NCI-H1694 treated with DMSO at 0.1 percent for 48 hours (cell line): Measurements from ENCODE around the gene FBXO41.

Experiments
- DNase-seq: peaks from one replicate; lab custom pipeline; 2025; lab: John Stamatoyannopoulos, UW

Gene FBXO41

GRCh38 chr2:73290049-73290839, 6.0 kb upstream of the FBXO41 start:
- peak; percentile 70 for DNase-seq

GRCh38 chr2:73289304-73289703, 5.0 kb upstream of the FBXO41 start:
- no peak for DNase-seq

GRCh38 chr2:73286134-73286655, 1.9 kb upstream of the FBXO41 start:
- no peak for DNase-seq

GRCh38 chr2:73285159-73285739, 971 bp upstream of the FBXO41 start:
- DNase-seq, result no peak

- DNase-seq, result no peak
Measured at GRCh38 chr2:73283545-73284295, 558 bp downstream of the FBXO41 start.

- DNase-seq, result no peak
Measured at GRCh38 chr2:73282924-73283544, 1.2 kb downstream of the FBXO41 start.

GRCh38 chr2:73281244-73281643, 3.0 kb downstream of the FBXO41 start:
- no peak for DNase-seq

- DNase-seq, result no peak
Measured at GRCh38 chr2:73279852-73280251, 4.4 kb downstream of the FBXO41 start.

GRCh38 chr2:73272270-73272669, 12.0 kb downstream of the FBXO41 start:
- DNase-seq, result no peak

GRCh38 chr2:73269686-73270465, 14.4 kb downstream of the FBXO41 start:
- DNase-seq, result no peak

- DNase-seq, result no peak
Measured at GRCh38 chr2:73268830-73269685, 15.2 kb downstream of the FBXO41 start.

GRCh38 chr2:73268366-73268829, 15.9 kb downstream of the FBXO41 start:
- DNase-seq, result no peak

- DNase-seq, result no peak
Measured at GRCh38 chr2:73267008-73267407, 17.3 kb downstream of the FBXO41 start.

GRCh38 chr2:73266061-73266901, 18.0 kb downstream of the FBXO41 start:
- no peak for DNase-seq

- no peak for DNase-seq
Measured at GRCh38 chr2:73265298-73266060, 18.8 kb downstream of the FBXO41 start.

GRCh38 chr2:73264783-73265182, 19.5 kb downstream of the FBXO41 start:
- DNase-seq, result no peak

GRCh38 chr2:73264332-73264606, 20.0 kb downstream of the FBXO41 start:
- DNase-seq, result no peak

- no peak for DNase-seq
Measured at GRCh38 chr2:73263540-73264331, 20.5 kb downstream of the FBXO41 start.
